GM21737 (cell line): Measurements from ENCODE around the gene ADAM8.
"Not testable (repeated sequence)": the region's sequence is repeated elsewhere in the genome, so short reads cannot be mapped to it uniquely, and the experiment has no call there.

ENCODE experiments used
- ATAC-seq: cut with Tn5 transposase; IDR thresholded peaks from one replicate; pipeline ENCODE4 v1.9.1; 2021; ENCODE audit warnings: mild to moderate bottlenecking, moderate library complexity; ENCODE audit not compliant: unreplicated experiment

The ADAM8 gene

GRCh38 chr10:133276435-133277201 lies at the start of gene ADAM8:
Gene ADAM8, minus strand, starts transcription at chr10:133276868. Its CDS starts 51 bp downstream, at chr10:133276817.
- peak; percentile 39 for ATAC-seq

GRCh38 chr10:133326223-133326551 lies 49.5 kb upstream of the ADAM8 start:
- no peak for ATAC-seq

- ATAC-seq: no peak
Measured at GRCh38 chr10:133325440-133326222, 49.0 kb upstream of the ADAM8 start.

GRCh38 chr10:133324857-133325260 lies 48.2 kb upstream of the ADAM8 start:
- ATAC-seq: no peak

- no peak for ATAC-seq
Measured at GRCh38 chr10:133324198-133324792, 47.6 kb upstream of the ADAM8 start.

GRCh38 chr10:133322064-133322709 lies 45.5 kb upstream of the ADAM8 start:
- ATAC-seq: not testable (repeated sequence)

- not testable (repeated sequence) for ATAC-seq
Measured at GRCh38 chr10:133320852-133321422, 44.3 kb upstream of the ADAM8 start.

- peak; percentile 72 for ATAC-seq
Measured at GRCh38 chr10:133318494-133319127, 41.9 kb upstream of the ADAM8 start.

- no peak for ATAC-seq
Measured at GRCh38 chr10:133316732-133317131, 40.1 kb upstream of the ADAM8 start.

GRCh38 chr10:133316266-133316665 lies 39.6 kb upstream of the ADAM8 start:
- no peak for ATAC-seq

- ATAC-seq: no peak
Measured at GRCh38 chr10:133315847-133316246, 39.2 kb upstream of the ADAM8 start.

- no peak for ATAC-seq
Measured at GRCh38 chr10:133314911-133315310, 38.2 kb upstream of the ADAM8 start.

GRCh38 chr10:133313192-133313591 lies 36.5 kb upstream of the ADAM8 start:
- ATAC-seq: no peak

- no peak for ATAC-seq
Measured at GRCh38 chr10:133312769-133313145, 36.1 kb upstream of the ADAM8 start.

GRCh38 chr10:133312016-133312768 lies 35.5 kb upstream of the ADAM8 start:
- ATAC-seq: no peak

GRCh38 chr10:133311570-133311969 lies 34.9 kb upstream of the ADAM8 start:
- ATAC-seq: no peak

- no peak for ATAC-seq
Measured at GRCh38 chr10:133310789-133311188, 34.1 kb upstream of the ADAM8 start.

- ATAC-seq: no peak
Measured at GRCh38 chr10:133310399-133310755, 33.7 kb upstream of the ADAM8 start.

GRCh38 chr10:133309720-133310398 lies 33.2 kb upstream of the ADAM8 start:
- ATAC-seq: no peak
